Frontal cortex (tissue), 4 donors: ENCODE data around the gene CWH43. TPM values are rescaled to one million over a fixed set of nuclear protein-coding genes. Genes with fewer than 3 reads are reported as not detected.
A peak's percentile ranks its signal among the peaks of the same experiment; 100 is the strongest.
"Not testable (repeated sequence)": the region's sequence is repeated elsewhere in the genome, so short reads cannot be mapped to it uniquely, and the experiment has no call there.

Source experiments
- DNase-seq, 2 donors: peaks; one replicate each; pipeline ENCODE4 v3.0.0; 2012; ENCODE audit warnings: low spot score in 2 of 2
- FAIRE-seq: peaks from 2 replicates; lab custom pipeline; 2012; peaks lifted over from hg19 to GRCh38; lab: Jason Lieb, UNC
- total RNA-seq: library from RNA; depleted of rRNA; stranded (reverse); fragments of >200 nt; gene quantifications from one replicate; pipeline ENCODE4 v1.2.3, GENCODE V29; 2014
- donor health status: control.
- donor health status: control.
- donor health status: control.

CWH43 gene
- total RNA-seq, 1 donor from 2014 or later, result not detected

DNA sequence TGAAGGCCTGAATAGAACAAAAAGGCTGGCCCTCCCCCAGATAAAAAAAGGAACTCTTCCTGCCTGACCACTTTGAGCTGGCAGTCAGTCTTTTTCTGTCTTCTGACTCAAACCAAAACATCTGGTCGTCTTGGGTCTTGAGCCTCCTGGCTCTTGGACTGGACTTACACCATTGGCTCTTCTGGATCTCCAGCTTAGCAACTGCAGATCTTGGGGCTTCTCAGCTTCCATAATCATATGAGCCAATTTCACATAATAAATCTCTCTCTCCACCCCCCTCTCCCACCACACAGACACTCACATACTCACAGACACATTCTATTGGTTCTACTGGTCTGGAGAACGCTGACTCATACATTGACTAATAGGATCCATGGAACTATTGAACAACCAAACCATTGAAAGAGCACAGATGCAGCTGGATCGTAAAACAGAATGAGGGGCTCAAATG lies 15.6 kb upstream of the CWH43 start:
- FAIRE-seq (no peak), DNase-seq (no peak)

DNA sequence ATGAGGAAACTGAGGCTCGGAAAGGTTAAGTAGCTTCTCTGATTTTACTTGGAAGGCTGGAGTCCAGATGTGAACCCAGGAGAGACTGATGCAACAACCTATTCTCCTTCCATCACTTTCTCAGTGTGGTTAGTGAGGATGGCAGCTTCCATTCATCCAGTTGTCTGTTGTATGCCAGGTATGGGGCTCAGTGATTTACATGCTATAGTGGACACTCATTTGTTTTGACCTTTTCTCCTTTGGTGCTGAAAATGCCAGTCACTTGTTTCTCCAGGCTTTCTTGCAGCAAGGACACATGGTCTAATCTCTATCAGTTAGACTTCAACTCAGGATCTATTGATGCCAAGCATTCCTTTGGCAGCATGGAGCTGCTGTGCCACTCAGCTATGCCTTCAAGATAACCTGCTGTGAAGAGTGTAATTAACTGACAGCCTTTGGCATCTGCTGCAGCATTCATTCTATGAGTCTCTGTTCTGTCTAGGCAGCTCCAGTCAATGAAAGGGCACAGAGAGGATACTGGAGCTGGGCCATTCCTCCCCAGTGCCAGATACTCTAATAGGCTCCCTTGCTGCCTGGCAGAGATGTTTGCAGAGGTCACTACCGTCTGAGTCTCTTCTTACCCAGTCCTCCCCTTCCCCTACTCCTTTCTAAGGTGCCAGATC lies 11.0 kb upstream of the CWH43 start:
- DNase-seq, result no peak
- FAIRE-seq, result no peak

DNA sequence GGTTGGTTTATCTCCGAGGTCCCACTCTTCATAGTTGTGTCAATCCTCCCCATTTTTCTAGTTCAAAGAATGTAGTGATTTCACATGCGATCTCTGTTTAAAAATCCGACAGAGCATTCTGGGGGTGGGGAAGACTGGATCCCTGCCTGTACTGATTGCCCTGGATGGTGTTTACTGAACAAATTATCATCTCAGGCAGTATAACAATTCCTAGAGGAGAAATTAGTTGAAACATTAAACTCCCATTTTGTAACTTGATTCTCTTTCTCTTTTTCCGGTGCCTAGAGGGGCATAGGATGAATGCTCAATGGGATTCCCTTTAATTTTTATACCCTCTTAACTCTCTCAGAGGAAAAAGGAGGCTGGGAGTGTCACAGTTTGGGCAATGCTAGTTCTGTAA lies 10.0 kb upstream of the CWH43 start:
- no peak for FAIRE-seq
- DNase-seq, result no peak

DNA sequence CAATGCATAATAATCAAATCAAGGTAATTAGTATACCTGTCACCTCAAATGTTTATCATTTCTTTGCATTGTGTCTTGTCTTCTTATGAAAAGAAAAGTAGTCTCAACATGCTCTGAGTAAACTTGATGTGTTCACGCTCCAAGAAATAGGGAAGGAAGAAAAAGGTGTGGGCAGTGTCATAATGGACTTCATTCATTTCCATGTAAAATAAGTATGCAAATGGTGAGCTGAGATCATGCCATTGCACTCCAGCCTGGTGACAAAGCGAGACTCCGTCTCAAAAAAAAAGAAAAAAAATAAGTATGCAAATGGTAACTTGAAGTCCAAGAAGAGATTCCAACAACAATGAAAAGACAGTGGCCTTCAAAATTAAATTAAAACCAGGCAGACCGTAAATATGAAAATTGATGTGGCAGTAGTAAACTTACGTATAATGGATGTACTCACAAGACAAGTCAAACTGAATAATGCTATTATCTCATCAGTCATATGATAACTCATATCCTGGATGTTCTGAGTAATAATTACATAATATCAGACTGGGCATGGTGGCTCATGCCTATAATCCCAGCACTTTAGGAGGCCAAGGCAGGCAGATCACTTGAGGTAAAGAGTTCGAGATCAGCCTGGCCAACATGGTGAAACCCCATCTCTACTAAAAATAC lies 6.0 kb upstream of the CWH43 start:
- DNase-seq, result no peak
- FAIRE-seq, result no peak

DNA sequence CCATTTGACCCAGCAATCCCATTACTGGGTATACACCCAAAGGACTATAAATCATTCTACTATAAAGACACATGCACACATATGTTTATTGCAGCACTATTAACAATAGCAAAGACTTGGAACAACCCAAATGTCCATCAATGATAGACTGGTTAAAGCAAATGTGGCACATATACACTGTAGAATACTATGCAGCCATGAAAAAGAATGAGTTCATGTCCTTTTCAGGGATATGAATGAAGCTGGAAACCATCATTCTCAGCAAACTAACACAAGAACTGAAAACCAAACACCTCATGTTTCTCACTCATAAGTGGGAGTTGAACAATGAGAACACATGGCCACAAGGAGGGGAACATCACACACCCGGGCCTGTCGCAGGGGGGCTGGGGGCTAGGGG lies 2.1 kb upstream of the CWH43 start:
- not testable (repeated sequence) for FAIRE-seq, DNase-seq

DNA sequence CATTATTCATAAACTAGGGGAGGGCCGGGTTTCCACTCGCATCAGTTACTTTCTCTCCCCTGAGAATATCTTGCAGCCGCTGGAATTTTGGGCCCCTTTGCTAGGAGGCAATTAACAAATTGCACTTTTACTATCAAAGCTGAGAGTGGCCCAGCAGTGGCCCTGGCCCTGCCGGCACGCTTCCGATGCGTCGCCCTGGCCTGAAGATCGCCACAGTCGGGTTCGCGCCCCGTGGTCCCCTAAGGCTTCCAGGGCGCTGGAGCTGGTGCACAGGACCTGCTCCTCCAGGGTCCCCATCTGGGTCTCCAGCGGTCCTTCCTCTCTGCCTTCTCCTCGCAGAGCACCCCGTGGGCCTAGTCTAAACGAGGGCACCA lies 486 bp upstream of the CWH43 start:
- FAIRE-seq, result no peak
- no peak for DNase-seq

DNA sequence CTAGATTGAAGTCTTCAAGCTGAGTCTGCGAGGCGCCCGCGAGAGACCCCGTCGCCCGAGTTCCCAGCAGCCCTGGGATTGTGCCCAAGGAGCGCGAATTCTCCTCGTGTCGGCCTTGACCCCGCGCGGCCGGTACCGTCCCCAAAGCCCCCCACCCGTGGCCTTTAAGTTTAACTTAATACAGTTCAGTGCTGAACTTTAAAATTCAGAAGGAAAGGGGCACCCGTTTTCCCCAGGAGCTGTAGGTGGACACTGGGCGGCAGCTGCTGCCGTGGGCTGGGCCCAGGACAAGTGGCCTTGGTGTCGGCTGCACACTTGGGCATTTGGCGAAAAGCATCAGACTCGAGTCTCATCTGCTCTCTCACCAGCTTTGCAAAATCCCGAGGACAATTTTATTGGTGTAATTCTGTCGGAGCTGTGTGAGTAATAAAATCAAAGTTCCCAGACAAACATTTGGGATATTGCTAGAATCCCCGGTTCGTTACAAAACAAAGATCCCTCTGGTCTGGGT lies 634 bp downstream of the CWH43 start:
- FAIRE-seq, result no peak
- no peak for DNase-seq

DNA sequence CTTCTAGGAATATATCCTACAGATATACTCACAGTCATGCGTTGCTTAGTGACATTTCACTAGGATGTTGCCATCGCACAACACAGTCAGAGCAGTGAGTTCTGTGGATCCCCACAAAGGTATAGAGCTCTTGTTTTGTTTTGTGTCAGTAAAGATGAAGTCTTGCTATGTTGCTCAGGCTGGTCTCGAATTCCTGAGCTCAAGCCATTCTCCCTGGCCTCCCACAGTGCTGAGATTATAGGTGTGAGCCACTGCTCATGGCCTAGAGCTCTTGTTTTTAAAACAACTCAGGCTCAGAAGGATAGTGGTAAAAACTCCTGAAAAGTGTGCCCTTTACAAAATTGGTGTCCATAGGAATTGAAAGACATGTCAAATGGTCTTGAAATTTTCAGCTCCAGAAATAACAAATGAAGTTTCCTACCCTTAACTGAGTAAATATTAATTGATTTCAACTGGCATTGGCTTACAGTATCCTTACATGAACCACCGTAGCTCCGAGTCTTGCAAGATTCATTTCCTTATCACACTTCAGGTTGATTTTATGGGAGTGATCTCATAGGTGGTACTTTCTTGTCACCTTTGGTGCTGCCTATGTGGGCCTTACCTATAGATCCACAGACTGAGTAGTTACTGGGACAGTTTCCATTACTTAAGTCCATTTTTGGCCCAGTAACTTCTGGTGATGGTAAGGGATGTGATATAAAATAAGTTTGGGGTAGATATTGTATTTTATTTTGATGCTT lies 3.6 kb downstream of the CWH43 start:
- FAIRE-seq (no peak), DNase-seq (no peak)

DNA sequence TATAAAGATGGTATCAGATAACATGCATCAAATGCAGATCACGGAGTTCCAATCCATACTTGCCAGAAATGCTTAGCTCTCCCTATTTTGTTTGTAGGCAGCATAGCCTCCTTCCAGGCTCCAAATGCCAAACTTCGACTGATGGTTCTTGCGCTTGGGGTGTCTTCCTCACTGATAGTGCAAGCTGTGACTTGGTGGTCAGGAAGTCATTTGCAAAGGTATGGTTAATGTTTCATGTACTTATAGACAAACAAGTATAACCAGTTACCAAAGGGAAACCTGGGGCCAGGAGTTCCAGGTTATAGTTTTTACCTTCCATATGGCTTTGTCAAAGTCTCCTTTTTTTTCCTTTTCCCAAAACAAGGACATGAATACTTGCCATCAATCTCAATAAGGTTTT lies 5.3 kb downstream of the CWH43 start:
- no peak for DNase-seq

DNA sequence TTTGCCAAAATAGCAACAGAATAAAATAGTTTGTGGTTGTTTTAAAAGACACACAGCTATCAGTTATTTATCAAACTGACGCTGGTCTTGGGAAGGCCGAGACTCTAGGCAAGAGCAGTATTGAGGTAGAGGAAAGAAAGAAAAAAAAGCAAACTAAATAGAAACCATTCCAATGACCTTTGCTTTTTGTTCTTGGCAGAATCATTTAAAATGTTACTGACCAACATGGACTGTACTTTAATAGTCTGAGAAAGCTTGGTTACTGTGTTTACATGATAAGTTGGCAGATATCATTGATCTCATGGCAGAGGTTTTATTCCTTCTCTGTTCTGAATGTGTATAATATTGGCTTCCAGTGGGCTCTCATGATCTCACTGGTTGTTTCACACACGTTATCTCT lies 11.9 kb downstream of the CWH43 start:
- DNase-seq, result no peak
- FAIRE-seq, result no peak

More for the DNA sequence above, 5.3 kb downstream of the CWH43 start:
- FAIRE-seq, result no peak

DNA sequence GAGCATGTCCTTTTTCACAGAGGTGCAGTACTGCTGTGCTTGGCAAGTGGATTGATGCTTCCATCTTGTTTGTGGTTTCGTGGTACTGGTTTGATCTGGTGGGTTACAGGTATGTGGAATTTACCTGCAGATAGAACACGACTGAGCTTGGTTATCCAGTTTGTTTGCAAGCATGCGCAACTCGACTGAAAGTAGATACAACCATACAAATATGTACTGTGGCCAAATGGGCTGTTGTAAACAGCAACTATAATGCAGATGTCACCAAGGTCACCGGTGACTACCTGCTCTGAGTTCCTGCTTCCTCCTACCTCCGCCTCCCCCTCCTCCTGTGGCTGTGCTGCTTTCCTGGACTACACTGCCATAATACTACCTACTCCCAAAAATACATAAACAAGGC lies 12.4 kb downstream of the CWH43 start:
- DNase-seq (no peak), FAIRE-seq (no peak)

DNA sequence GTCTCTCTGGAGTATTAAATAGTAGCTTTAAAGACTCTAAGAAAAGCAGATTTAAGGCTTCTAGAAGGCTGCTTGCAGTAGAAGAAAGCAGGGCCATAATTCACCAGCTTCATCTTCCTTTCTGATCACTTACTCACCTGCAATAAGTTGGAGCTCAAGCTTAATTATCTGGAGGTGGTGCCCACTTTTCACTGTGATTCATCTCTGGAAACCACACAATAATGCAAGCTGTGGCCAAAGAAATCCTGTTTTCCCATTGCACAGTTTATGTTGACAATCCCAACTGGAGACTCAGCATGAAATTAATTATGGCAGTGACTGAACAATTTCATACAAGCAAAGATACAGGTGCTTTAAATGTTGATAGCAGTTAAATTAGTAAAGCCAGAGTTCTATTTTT lies 14.7 kb downstream of the CWH43 start:
- DNase-seq (no peak), FAIRE-seq (no peak)

DNA sequence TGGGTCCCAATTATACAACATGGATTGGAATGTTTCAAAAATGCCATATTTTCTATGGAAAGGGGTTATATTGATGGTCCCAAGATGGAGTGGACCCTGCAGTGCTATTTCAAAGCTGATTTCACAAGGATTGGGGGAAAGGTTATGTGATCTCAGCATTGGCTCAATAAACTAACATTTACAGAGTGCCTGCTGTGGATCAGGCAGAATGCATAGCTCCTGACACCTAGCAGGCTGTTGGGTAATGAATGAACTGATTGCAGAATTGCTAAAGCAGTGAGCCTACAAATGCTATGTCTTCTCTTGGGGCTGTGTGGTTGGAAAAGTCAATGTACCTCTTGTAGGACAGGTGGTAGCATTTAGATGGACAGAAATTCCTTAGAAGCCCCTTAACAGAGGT lies 16.9 kb downstream of the CWH43 start:
- FAIRE-seq, result no peak
- no peak for DNase-seq

DNA sequence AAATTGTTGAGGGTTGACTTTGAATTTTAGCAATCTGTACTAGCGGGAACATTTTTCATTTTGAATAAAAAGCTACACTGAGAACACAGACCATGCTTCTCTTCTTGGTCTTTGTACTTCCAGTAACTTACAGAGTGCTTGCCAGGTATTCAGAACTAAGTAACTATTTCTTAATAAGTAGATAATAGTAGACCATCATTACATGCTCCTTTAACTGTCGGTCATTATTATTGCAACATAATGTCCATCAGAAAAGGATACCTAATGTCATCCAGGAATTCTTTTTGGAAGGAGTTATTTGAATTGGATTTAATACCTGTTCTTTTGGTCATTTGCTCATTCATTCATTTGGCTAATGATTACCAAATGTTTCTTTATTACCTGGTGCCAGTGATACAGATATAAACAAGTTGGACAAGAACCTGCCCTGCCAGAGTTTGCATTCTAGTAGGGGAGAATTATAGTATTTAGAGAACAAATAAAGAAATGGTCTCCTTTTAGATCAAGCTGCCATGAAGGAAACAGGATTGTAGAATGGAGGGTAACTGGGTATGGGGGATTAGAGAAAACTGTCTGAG lies 32.7 kb downstream of the CWH43 start:
- FAIRE-seq, result no peak
- DNase-seq, result no peak

DNA sequence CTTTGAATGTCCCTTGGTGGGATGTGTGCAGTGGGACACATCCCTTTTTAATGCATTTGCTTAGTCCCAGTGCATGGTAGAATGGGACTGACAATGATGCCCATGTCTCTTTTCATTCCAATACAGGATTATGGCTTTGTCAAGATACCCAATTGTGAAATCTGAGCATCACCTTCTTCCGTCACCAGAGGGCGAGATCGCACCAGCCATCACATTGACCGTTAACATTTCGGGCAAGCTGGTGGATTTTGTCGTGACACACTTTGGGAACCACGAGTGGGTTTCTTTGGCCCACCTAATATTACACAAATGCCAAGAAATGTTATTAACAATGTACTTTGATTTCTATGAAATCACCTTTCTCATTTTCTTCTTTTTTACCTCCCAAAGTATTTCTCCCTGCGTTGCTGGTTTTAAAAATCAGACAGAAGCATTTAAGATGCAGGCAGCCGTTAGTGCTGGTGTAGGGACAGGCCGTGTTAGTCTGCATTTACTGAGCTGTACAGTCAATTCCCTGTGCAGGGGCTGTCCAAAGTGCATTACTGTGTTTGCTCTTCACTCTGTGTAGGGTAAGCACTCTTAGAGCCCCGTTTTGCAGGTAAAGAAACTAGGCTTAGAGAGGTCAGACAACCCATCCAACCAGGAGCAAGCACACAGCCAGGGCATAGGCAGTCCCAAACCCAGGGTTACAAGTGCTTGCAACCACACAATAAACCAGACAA lies 46.5 kb downstream of the CWH43 start:
- FAIRE-seq (no peak), DNase-seq (peak; percentile 4 to 8)

DNA sequence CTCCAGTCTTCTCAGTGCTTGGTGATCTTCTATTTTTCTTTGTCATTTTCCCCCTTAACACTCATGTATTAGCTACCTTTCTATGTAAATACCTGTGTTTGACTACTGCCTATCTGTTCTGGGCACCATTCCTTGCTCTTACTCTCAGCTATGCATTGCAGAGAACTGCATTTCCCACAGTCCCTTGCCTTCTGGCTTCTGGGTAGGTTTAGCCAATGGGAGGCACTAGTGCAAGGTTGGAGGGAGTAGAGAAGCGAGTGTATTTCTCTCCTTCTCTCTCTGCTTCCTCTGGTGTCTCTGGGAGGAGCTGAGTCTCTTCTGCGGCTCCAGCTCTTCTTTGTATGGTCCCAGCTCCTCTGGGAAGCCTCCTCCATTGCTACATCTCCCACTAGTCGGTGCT lies 50.5 kb downstream of the CWH43 start:
- FAIRE-seq, result no peak
- no peak for DNase-seq

DNA sequence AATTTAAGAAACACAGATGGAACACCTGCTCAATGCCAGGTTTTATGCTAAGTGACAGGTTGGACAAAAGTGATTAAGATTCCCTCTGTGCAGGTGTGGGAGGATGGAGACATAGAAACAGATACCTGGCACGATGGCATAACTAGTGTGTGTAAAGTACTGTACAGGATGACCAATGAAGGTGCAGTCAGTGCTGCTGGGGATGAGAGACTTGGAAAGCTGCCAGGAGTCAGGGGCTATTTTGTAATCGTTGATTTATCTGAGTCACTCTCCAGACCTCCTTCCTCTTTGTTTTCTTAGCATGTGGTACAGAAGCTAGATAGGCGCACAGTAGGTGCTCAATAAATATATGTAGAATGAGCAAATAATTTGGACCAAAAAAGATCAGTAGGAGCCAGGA lies 58.2 kb downstream of the CWH43 start:
- DNase-seq (no peak), FAIRE-seq (no peak)

DNA sequence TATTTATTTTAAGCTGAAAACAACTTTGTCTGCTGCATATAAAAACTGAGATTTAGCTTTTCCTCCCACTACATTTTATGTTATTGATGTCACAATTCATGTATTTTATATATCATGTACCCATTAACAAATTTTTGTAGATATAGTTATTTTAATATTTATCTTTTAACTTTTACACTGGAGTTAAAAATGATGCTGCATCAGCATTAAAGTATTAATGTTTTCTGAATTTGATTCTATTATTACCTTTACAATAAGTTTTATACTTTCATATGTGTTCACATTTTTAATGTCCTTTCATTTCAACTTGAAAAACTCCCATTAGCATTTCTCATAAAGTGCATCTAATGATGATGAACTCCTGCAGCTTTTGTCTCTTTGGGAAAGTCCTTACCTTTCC lies 72.2 kb downstream of the CWH43 start:
- FAIRE-seq, result no peak

DNA sequence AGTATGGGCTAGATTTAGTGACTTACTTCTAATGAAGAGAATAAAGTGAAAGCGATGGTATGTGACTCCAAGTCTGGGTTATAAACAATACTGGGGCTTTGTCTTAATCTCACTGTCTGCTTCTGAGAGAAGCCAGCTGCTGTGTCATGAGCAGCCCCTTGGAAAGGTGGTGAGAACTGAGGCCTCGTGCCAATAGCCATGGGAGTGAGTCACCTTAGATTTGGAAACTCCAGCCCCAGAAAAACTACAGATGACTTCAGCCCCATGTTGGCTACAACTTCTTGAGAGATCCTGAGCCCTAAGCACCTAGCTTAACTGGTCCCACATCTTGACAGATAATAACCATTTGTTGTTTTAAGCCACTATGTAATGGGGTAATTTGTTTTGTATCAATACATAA lies 77.6 kb downstream of the CWH43 start:
- FAIRE-seq, result no peak
- no peak for DNase-seq

More for the DNA sequence above, 72.2 kb downstream of the CWH43 start:
- DNase-seq, result no peak

DNA sequence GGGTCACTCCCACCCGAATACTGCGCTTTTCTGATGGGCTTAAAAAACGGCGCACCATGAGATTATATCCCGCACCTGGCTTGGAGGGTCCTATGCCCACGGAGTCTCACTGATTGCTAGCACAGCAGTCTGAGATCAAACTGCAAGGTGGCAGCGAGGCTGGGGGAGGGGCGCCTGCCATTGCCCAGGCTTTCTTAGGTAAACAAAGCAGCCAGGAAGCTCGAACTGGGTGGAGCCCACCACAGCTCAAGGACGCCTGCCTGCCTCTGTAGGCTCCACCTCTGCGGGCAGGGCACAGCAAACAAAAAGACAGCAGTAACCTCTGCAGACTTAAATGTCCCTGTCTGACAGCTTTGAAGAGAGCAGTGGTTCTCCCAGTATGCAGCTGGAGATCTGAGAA lies 86.1 kb downstream of the CWH43 start:
- DNase-seq, FAIRE-seq: not testable (repeated sequence)
